ENCODE measurements around the gene TUBA1B. TPM values are rescaled to one million over a fixed set of nuclear protein-coding genes. Genes with fewer than 3 reads are reported as not detected.
A peak's percentile ranks its signal among the peaks of the same experiment; 100 is the strongest.

Gene TUBA1B
- total RNA-seq, 5 donors from 2014 or later (not counting 1 experiment from before 2014, with no cell fraction given) = 167 to 232 (median 205) TPM

DNA sequence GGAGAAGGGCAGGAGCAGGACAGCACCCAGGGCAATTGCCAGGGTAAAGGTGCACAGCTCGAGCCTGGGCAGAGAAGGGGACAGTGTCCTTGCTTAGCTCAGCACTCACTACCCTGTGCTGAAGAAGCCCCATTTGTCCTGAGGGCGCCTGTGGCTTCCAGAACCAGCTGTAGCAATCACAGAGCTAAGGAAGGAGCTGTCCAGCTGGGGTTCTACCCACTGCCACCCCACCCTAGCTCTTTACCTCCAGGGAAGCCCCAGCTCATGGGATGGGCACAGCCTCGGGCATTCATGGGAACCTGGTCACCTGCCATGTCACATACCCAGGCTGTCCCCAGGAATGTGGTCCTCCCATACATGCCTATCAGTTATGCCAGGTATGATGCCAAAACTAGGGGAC lies 26.4 kb downstream of the TUBA1B start:
- H3K9me3 ChIP-seq = no peaks in the 10 kb centered on the region
- Mint-ChIP-seq H3K9me3 (no peaks in the 10 kb centered on the region), H3K4me1 (peaks cover 35 to 43% (median 36%) of the 10 kb centered on the region in 3 donors), H3K27ac (no peak overlapping the region), H3K36me3 (peaks cover 53% of the 10 kb centered on the region), H3K27me3 (no peaks in the 10 kb centered on the region), H3K4me3 (no peak overlapping the region)
- peaks cover 5 to 26% of the 10 kb centered on the region in 2 experiments for H3K4me1 ChIP-seq (ENCODE audit: control insufficient read depth in 1 of 2, extremely low read depth in 1 of 2, insufficient read depth in 2 of 2, low read length in 2 of 2)
- WGBS (ENCODE audit: insufficient coverage) = 56% methylated on average over 3 of the region's 3 CpGs
- H3K27me3 ChIP-seq (replicated peaks in 1 of 2; ENCODE audit: control insufficient read depth in 2 of 2, extremely low read depth in 1 of 2, insufficient read depth in 2 of 2, low read length in 1 of 2) = no peaks in the 10 kb centered on the region
- DNase-seq = no peak
- H3K27ac ChIP-seq (ENCODE audit: low read length) = no peak overlapping the region
- no peak for ATAC-seq (replicated peaks in 1 of 4)
- POLR2A ChIA-PET = no interaction called here
- H3K4me3 ChIP-seq (ENCODE audit: control insufficient read depth in 1 of 2, extremely low read depth in 1 of 2, low read length in 1 of 2) = no peak overlapping the region
- CTCF ChIA-PET = interaction anchor here (0.6 to 1.3 kb wide), 7 partner anchors 10 to 149 kb away, joined by 3 to 5 read pairs (median 3); partner anchors contain the start of gene DHH (in 1 of the 2)
- H3K36me3 ChIP-seq (ENCODE audit: control insufficient read depth in 2 of 2, extremely low read depth in 1 of 2, insufficient read depth in 1 of 2, low read length in 1 of 2) = peaks cover 18 to 76% of the 10 kb centered on the region in 2 donors

DNA sequence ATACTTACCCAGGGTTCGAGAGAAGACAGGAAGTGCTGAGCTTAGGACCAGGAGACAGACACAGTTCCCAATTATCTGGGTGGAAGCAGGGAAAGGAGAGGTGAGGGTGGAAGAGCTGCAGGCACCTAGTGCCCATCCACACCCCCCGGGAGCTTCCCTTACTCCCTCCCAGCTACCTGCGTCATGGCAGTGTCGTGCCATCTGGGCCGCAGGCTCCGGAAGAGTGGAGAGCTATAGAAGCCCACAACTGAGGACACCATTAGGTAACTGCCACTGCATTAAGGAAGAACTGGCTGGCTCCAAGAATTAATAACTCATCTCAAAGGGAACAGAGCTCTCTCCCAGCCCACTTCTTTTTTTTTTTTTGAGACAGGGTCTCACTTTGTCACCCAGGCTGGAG lies 30.8 kb downstream of the TUBA1B start:
- no peaks in the 10 kb centered on the region for H3K9me3 Mint-ChIP-seq
- no peak overlapping the region for H3K27ac Mint-ChIP-seq
- no peak for DNase-seq
- POLR2A ChIA-PET = interaction anchor here in 1 of 2 donors (0.6 to 2.2 kb wide), 2 partner anchors 10 to 18 kb away, joined by 7 to 10 read pairs; no protein-coding TSS in a partner anchor
- no peak for ATAC-seq (replicated peaks in 1 of 4)
- H3K4me3 ChIP-seq (ENCODE audit: control insufficient read depth in 1 of 2, extremely low read depth in 1 of 2, low read length in 1 of 2) = no peak overlapping the region
- no peaks in the 10 kb centered on the region for H3K4me1 ChIP-seq (ENCODE audit: control insufficient read depth in 1 of 2, extremely low read depth in 1 of 2, insufficient read depth in 2 of 2, low read length in 2 of 2)
- H3K9me3 ChIP-seq = no peaks in the 10 kb centered on the region
- H3K27me3 ChIP-seq (replicated peaks in 1 of 2; ENCODE audit: control insufficient read depth in 2 of 2, extremely low read depth in 1 of 2, insufficient read depth in 2 of 2, low read length in 1 of 2) = no peaks in the 10 kb centered on the region
- WGBS (ENCODE audit: insufficient coverage) = 100% methylated on average over 1 of the region's 6 CpGs
- H3K27me3 Mint-ChIP-seq = peaks cover under 1 to 4% of the 10 kb centered on the region in 2 donors
- H3K36me3 ChIP-seq (ENCODE audit: control insufficient read depth in 2 of 2, extremely low read depth in 1 of 2, insufficient read depth in 1 of 2, low read length in 1 of 2) = peaks cover 22 to 81% of the 10 kb centered on the region in 2 donors
- H3K27ac ChIP-seq (ENCODE audit: low read length) = no peak overlapping the region
- no peak overlapping the region for H3K4me3 Mint-ChIP-seq
- CTCF ChIA-PET = interaction anchor here (0.7 to 2.1 kb wide), 9 partner anchors 9 to 37 kb away, joined by 3 to 9 read pairs (median 6); partner anchors contain the start of gene LMBR1L (in 1 of the 2)
- peaks cover 0 to 10% (median 8%) of the 10 kb centered on the region in 3 donors for H3K4me1 Mint-ChIP-seq
- peaks cover 61% of the 10 kb centered on the region for H3K36me3 Mint-ChIP-seq

DNA sequence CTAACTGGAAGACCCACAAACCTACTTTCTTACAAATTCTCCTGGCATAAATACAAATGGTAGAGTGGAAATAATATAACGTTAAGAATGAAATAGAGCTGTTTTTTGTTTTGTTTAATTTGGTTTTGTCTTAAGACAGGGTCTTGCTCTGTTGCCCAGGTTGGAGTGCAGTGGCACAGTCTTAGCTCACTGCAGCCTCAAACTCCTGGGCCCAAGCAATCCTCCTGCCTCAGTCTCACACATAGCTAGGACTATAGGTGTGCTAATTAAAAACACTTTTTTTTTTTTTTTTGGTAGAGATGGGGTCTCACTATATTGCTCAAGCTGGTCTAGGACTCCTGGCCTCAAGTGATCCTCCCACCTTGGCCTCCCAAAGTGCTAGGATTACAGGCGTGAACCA lies 32.5 kb downstream of the TUBA1B start:
- CTCF ChIA-PET = interaction anchor here (0.5 to 2.1 kb wide), 18 partner anchors 9 to 347 kb away, joined by 3 to 11 read pairs (median 5); partner anchors contain the start of genes DDX23 (in 1 of the 2) and TUBA1B (in 1 of the 2)
- no peak overlapping the region for H3K4me3 ChIP-seq (ENCODE audit: control insufficient read depth in 1 of 2, extremely low read depth in 1 of 2, low read length in 1 of 2)
- H3K4me1 Mint-ChIP-seq = peaks cover 8 to 18% (median 10%) of the 10 kb centered on the region in 3 donors
- H3K4me3 Mint-ChIP-seq = no peak overlapping the region
- DNase-seq (no peak), ATAC-seq (replicated peaks in 1 of 4) (no peak)
- no CpG with 5 or more reads among the region's 2 CpGs for WGBS (ENCODE audit: insufficient coverage)
- peaks cover 10 to 15% of the 10 kb centered on the region in 2 donors for H3K27me3 Mint-ChIP-seq
- no peaks in the 10 kb centered on the region for H3K9me3 ChIP-seq
- no peak overlapping the region for H3K27ac ChIP-seq (ENCODE audit: low read length)
- H3K36me3 Mint-ChIP-seq = peaks cover 56% of the 10 kb centered on the region
- POLR2A ChIA-PET = interaction anchor here (0.5 to 2.2 kb wide), 4 partner anchors 11 to 107 kb away, joined by 3 to 13 read pairs (median 9); no protein-coding TSS in a partner anchor
- H3K9me3 Mint-ChIP-seq = no peaks in the 10 kb centered on the region
- peaks cover 19 to 64% of the 10 kb centered on the region in 2 donors for H3K36me3 ChIP-seq (ENCODE audit: control insufficient read depth in 2 of 2, extremely low read depth in 1 of 2, insufficient read depth in 1 of 2, low read length in 1 of 2)
- no peak overlapping the region for H3K27ac Mint-ChIP-seq
- peaks cover 0 to 14% of the 10 kb centered on the region in 2 experiments for H3K27me3 ChIP-seq (replicated peaks in 1 of 2; ENCODE audit: control insufficient read depth in 2 of 2, extremely low read depth in 1 of 2, insufficient read depth in 2 of 2, low read length in 1 of 2)
- H3K4me1 ChIP-seq (ENCODE audit: control insufficient read depth in 1 of 2, extremely low read depth in 1 of 2, insufficient read depth in 2 of 2, low read length in 2 of 2) = peaks cover 0 to 11% of the 10 kb centered on the region in 2 experiments

DNA sequence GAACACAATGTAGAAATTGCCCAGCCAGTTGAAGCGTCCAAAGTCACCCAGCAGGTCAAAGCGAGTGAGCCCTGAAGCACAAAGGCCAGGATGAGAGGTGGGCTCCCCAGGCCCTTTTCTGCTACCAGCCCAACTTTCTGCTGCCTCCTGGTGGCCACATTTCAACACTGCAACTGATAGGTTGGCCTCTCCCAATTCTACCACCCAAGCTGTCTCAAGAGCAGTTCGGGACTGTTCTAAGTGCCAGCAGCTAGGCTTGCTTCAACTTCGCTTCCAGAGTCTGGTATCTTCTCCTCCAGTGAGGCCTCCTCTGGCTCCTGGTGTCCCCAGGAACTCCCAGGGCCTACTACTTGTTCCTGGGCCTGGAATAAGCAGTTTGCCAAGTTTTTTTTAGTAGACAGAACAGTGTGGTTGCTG lies 33.2 kb downstream of the TUBA1B start:
- Mint-ChIP-seq H3K9me3 (no peaks in the 10 kb centered on the region), H3K36me3 (peaks cover 51% of the 10 kb centered on the region), H3K4me3 (no peak overlapping the region), H3K27ac (no peak overlapping the region), H3K27me3 (peaks cover 17 to 22% of the 10 kb centered on the region in 2 donors), H3K4me1 (peaks cover 8 to 23% (median 14%) of the 10 kb centered on the region in 3 donors)
- ChIA-PET CTCF (interaction anchor here (0.5 to 2.1 kb wide), 9 partner anchors 10 to 346 kb away, joined by 3 to 11 read pairs (median 5); partner anchors contain the start of gene TUBA1B (in 1 of the 2)), POLR2A (interaction anchor here in 1 of 2 donors (0.7 kb wide), 1 partner anchor 15 kb away, joined by 13 read pairs; no protein-coding TSS in a partner anchor)
- peaks cover 0 to 20% of the 10 kb centered on the region in 2 experiments for H3K27me3 ChIP-seq (replicated peaks in 1 of 2; ENCODE audit: control insufficient read depth in 2 of 2, extremely low read depth in 1 of 2, insufficient read depth in 2 of 2, low read length in 1 of 2)
- H3K36me3 ChIP-seq (ENCODE audit: control insufficient read depth in 2 of 2, extremely low read depth in 1 of 2, insufficient read depth in 1 of 2, low read length in 1 of 2) = peaks cover 19 to 58% of the 10 kb centered on the region in 2 donors
- DNase-seq (peak in 31 of 35 experiments; percentile 16 to 78 (median 54)), ATAC-seq (replicated peaks in 1 of 4) (peak; percentile 54 to 68 (median 62))
- 61% methylated on average over 4 of the region's 4 CpGs for WGBS (ENCODE audit: insufficient coverage)
- H3K27ac ChIP-seq (ENCODE audit: low read length) = no peak overlapping the region
- H3K4me3 ChIP-seq (ENCODE audit: control insufficient read depth in 1 of 2, extremely low read depth in 1 of 2, low read length in 1 of 2) = no peak overlapping the region
- peaks cover 0 to 14% of the 10 kb centered on the region in 2 experiments for H3K4me1 ChIP-seq (ENCODE audit: control insufficient read depth in 1 of 2, extremely low read depth in 1 of 2, insufficient read depth in 2 of 2, low read length in 2 of 2)
- H3K9me3 ChIP-seq = no peaks in the 10 kb centered on the region

DNA sequence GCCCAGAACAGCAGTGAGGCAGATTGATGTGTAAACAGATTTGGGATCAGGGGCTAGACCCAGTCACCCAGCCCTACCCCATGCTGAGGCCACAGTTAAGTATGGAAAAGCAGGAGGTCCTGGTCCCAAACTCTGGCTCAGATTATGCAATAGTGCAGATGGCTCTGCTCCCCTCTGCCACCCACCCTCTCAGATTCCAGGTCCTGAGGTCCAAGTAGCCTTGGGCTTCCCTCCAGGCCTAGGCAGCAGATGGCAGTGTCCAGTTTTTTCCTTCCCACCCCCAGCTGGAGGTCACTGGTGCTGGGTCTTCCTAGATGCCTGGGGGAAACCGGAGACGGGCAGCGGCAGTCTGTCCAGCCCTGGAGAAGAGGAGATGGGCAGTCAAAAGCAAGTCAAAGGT lies 33.8 kb downstream of the TUBA1B start:
- H3K27ac Mint-ChIP-seq = no peak overlapping the region
- H3K36me3 Mint-ChIP-seq = peaks cover 44% of the 10 kb centered on the region
- H3K27me3 ChIP-seq (replicated peaks in 1 of 2; ENCODE audit: control insufficient read depth in 2 of 2, extremely low read depth in 1 of 2, insufficient read depth in 2 of 2, low read length in 1 of 2) = peaks cover 0 to 27% of the 10 kb centered on the region in 2 experiments
- POLR2A ChIA-PET = no interaction called here
- no CpG with 5 or more reads among the region's 3 CpGs for WGBS (ENCODE audit: insufficient coverage)
- no peaks in the 10 kb centered on the region for H3K9me3 Mint-ChIP-seq
- no peaks in the 10 kb centered on the region for H3K9me3 ChIP-seq
- DNase-seq (no peak), ATAC-seq (replicated peaks in 1 of 4) (no peak)
- peaks cover 19 to 51% of the 10 kb centered on the region in 2 donors for H3K36me3 ChIP-seq (ENCODE audit: control insufficient read depth in 2 of 2, extremely low read depth in 1 of 2, insufficient read depth in 1 of 2, low read length in 1 of 2)
- no peak overlapping the region for H3K4me3 Mint-ChIP-seq
- CTCF ChIA-PET = interaction anchor here (1.2 to 2.1 kb wide), 4 partner anchors 9 to 34 kb away, joined by 5 to 11 read pairs (median 6); partner anchors contain the start of gene TUBA1B (in 1 of the 2)
- no peak overlapping the region for H3K27ac ChIP-seq (ENCODE audit: low read length)
- peaks cover 0 to 14% of the 10 kb centered on the region in 2 experiments for H3K4me1 ChIP-seq (ENCODE audit: control insufficient read depth in 1 of 2, extremely low read depth in 1 of 2, insufficient read depth in 2 of 2, low read length in 2 of 2)
- peaks cover 20 to 25% of the 10 kb centered on the region in 2 donors for H3K27me3 Mint-ChIP-seq
- H3K4me1 Mint-ChIP-seq = peaks cover 9 to 25% (median 16%) of the 10 kb centered on the region in 3 donors
- no peak overlapping the region for H3K4me3 ChIP-seq (ENCODE audit: control insufficient read depth in 1 of 2, extremely low read depth in 1 of 2, low read length in 1 of 2)

DNA sequence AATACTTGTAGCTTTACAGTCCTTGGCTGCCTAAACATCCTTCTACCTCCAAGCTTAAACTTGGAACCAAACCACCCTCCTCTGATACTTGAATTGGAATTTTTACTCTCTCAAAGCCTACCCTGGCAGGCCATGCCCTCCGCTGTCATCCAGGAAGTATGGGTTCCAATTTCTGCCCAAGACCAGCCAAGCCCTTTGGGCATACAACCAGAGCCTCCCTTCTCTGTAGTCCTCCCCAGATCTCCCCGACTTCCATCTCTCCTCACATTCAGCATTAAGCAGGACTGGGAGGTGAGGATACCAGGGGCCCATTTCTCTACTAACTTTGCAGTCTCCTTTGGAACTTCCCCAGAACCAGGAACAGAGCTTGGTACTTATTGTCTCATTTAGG lies 36.2 kb downstream of the TUBA1B start:
- H3K4me3 Mint-ChIP-seq = peak overlapping the region in 1 of 3 donors; percentile 30
- Histone ChIP-seq H3K4me3 (ENCODE audit: control insufficient read depth in 1 of 2, extremely low read depth in 1 of 2, low read length in 1 of 2) (no peak overlapping the region), H3K4me1 (ENCODE audit: control insufficient read depth in 1 of 2, extremely low read depth in 1 of 2, insufficient read depth in 2 of 2, low read length in 2 of 2) (peaks cover 6 to 39% of the 10 kb centered on the region in 2 experiments), H3K27me3 (replicated peaks in 1 of 2; ENCODE audit: control insufficient read depth in 2 of 2, extremely low read depth in 1 of 2, insufficient read depth in 2 of 2, low read length in 1 of 2) (peaks cover 4 to 51% of the 10 kb centered on the region in 2 experiments), H3K36me3 (ENCODE audit: control insufficient read depth in 2 of 2, extremely low read depth in 1 of 2, insufficient read depth in 1 of 2, low read length in 1 of 2) (peaks cover 10 to 27% of the 10 kb centered on the region in 2 donors), H3K27ac (ENCODE audit: low read length) (no peak overlapping the region), H3K9me3 (no peaks in the 10 kb centered on the region)
- no peak overlapping the region for H3K27ac Mint-ChIP-seq
- ChIA-PET POLR2A (interaction anchor here in 1 of 2 donors (1.1 kb wide), 1 partner anchor 24 kb away, joined by 3 read pairs; no protein-coding TSS in a partner anchor), CTCF (interaction anchor here (0.5 to 6.5 kb wide), 8 partner anchors 9 to 140 kb away, joined by 3 to 37 read pairs (median 3); partner anchors contain the start of gene LMBR1L (in 1 of the 2))
- peaks cover 38 to 48% of the 10 kb centered on the region in 2 donors for H3K27me3 Mint-ChIP-seq
- ATAC-seq (replicated peaks in 1 of 4) = no peak
- 100% methylated on average over 1 of the region's 2 CpGs for WGBS (ENCODE audit: insufficient coverage)
- H3K4me1 Mint-ChIP-seq = peaks cover 29 to 47% (median 39%) of the 10 kb centered on the region in 3 donors
- no peaks in the 10 kb centered on the region for H3K9me3 Mint-ChIP-seq
- peaks cover 24% of the 10 kb centered on the region for H3K36me3 Mint-ChIP-seq
- no peak for DNase-seq

Measured in T-cell (primary cell).